Measurements from ENCODE around the gene KLF11.

The KLF11 gene

GRCh38 chr2:10042301-10043161 lies 819 bp upstream of the KLF11 start:
- H3K4me3 Mint-ChIP-seq, result peak overlapping the region; percentile 82 to 85
- peaks cover 17% of the 10 kb centered on the region for H3K27me3 Mint-ChIP-seq
- H3K9me3 Mint-ChIP-seq, result no peaks in the 10 kb centered on the region
- peaks cover 27% of the 10 kb centered on the region for H3K4me1 Mint-ChIP-seq
- DNase-seq (no peak), ATAC-seq (no peak)
- peak overlapping the region in 1 of 2 donors; percentile 88 for H3K27ac Mint-ChIP-seq

DNA sequence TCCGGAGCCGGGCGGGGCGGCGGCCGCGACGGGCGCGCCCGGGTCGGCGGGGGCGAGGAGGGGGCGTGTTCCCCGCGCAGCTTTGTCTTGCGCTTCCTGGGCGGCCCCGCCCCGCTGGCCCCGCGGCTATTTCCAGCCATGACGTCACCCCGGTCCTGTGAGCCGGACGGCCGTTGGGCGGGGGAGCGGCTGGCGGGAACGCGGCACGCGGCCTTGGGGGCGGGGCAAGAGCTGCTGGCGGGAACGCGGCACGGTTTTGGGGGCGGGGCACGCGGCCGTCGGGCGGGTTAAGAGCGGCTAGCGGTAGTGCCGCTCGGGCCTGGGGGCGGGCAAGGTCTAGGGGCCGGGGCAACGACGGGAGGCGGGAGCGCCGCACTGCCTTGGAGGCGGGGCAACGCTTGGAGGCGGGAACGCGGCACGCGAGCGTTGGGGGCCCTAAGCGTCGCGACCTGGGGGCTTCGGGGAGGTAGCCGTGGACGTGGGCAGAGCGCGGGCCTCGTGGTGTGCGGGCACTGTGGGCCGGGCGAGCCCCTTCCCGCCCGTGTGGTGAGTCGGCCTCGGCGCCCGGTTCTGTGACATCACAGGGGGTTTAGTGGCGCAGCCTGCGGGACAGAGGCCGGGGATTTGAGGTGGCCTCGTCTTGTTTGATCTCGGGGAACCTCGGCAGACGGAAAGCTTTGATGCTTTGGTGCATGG lies 704 bp downstream of the KLF11 start:
- peak; percentile 80 for ATAC-seq
- peak; percentile 85 to 92 for DNase-seq

DNA sequence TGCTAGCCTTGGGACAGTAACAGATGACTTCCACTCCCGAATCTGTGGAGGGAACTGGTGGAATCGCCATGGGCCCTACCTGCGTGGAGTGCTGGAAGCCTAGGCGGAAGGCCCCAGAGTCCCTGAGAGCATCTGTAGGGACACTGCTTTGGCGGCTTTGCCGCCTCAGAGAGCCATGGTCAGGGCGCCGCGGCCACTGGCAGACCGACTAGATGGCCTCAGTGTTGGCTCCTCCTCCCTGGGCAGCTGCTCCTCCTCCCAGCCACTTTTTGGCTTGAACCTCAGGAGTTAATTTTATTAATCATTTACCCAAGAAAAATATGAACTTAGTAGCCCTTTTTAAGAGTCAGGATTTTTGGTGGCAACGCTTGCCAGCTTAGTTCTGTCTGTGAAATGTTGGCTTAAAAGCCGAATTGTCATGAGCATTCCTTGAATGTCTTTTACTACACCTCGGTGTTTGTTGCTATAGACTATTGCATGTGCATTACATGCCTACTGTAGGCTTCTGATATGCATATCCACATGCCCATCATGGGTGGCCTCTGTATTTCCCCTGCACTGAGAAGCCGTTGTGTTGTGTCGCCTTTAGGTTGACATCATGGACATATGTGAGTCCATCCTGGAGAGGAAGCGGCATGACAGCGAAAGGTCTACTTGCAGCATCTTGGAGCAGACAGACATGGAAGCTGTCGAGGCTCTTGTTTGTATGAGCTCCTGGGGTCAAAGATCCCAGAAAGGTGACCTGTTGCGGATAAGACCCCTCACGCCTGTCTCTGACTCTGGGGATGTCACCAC lies 2.4 kb downstream of the KLF11 start:
- H3K27ac Mint-ChIP-seq, result no peak overlapping the region
- DNase-seq, result no peak
- peaks cover 17% of the 10 kb centered on the region for H3K27me3 Mint-ChIP-seq
- peaks cover 27% of the 10 kb centered on the region for H3K4me1 Mint-ChIP-seq
- no peaks in the 10 kb centered on the region for H3K9me3 Mint-ChIP-seq
- ATAC-seq, result no peak
- H3K4me3 Mint-ChIP-seq, result no peak overlapping the region

More for the DNA sequence above, 704 bp downstream of the KLF11 start:
- peaks cover 17% of the 10 kb centered on the region for H3K27me3 Mint-ChIP-seq
- H3K4me3 Mint-ChIP-seq, result peak overlapping the region; percentile 71 to 81
- H3K27ac Mint-ChIP-seq, result peak overlapping the region in 1 of 2 donors; percentile 80
- H3K9me3 Mint-ChIP-seq, result no peaks in the 10 kb centered on the region
- H3K4me1 Mint-ChIP-seq, result peaks cover 27% of the 10 kb centered on the region

- peaks cover 10% of the 10 kb centered on the region for H3K27me3 Mint-ChIP-seq
- no peak overlapping the region for H3K4me3 Mint-ChIP-seq
- H3K4me1 Mint-ChIP-seq, result peaks cover 27% of the 10 kb centered on the region
- ATAC-seq, result no peak
- no peak overlapping the region for H3K27ac Mint-ChIP-seq
- DNase-seq, result no peak
- H3K9me3 Mint-ChIP-seq, result no peaks in the 10 kb centered on the region
Measured at GRCh38 chr2:10046931-10047330, 3.6 kb downstream of the KLF11 start.

- Mint-ChIP-seq H3K27ac (no peak overlapping the region), H3K4me1 (peaks cover 20% of the 10 kb centered on the region), H3K4me3 (no peak overlapping the region), H3K27me3 (peaks cover under 1% of the 10 kb centered on the region), H3K9me3 (no peaks in the 10 kb centered on the region)
- no peak for DNase-seq
- no peak for ATAC-seq
Measured at GRCh38 chr2:10047616-10048500, 4.5 kb downstream of the KLF11 start.

DNA sequence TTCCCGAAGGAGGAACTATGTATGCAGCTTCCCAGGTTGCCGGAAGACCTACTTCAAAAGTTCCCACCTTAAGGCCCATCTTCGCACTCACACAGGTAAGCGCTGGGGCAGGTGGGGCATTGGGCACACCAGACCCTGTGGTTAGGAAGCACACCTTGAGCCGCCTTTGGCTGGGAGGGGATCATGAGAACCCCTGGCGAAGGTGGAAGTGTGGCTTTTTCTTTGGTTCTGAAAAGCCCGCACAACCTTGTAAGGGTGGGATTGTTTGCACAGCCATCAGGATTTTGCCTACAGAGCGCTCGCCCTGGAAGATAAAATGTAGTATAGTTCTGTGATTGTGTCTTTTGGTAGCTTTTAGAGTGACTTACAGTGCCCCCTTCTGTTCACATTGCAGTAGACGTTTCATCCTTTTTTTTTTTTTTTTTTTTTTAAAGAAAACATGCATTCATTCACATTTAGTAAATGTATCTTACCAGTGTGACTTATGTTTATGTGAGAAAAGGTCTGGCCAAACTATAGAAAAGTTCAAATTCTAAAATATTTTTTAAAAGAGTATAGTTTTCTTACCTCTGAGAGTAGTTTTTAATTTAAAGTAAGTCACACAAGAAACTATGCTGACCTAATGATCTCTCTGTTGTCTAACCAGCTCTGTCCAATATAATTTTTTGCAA lies 5.3 kb downstream of the KLF11 start:
- H3K4me3 Mint-ChIP-seq, result no peak overlapping the region
- DNase-seq (no peak), ATAC-seq (no peak)
- H3K27ac Mint-ChIP-seq, result no peak overlapping the region
- no peaks in the 10 kb centered on the region for H3K9me3 Mint-ChIP-seq
- peaks cover 19% of the 10 kb centered on the region for H3K4me1 Mint-ChIP-seq
- H3K27me3 Mint-ChIP-seq, result no peaks in the 10 kb centered on the region

- H3K4me3 Mint-ChIP-seq, result no peak overlapping the region
- peaks cover 6% of the 10 kb centered on the region for H3K4me1 Mint-ChIP-seq
Measured at GRCh38 chr2:10052216-10052615, 8.9 kb downstream of the KLF11 start.

GRCh38 chr2:10053351-10053750 lies 10.0 kb downstream of the KLF11 start:
- no peak overlapping the region for H3K4me3 Mint-ChIP-seq
- H3K4me1 Mint-ChIP-seq, result peaks cover 12% of the 10 kb centered on the region
- DNase-seq, result no peak
- no peak for ATAC-seq
- peaks cover 15% of the 10 kb centered on the region for H3K27me3 Mint-ChIP-seq
- H3K27ac Mint-ChIP-seq, result no peak overlapping the region
- H3K9me3 Mint-ChIP-seq, result no peaks in the 10 kb centered on the region

More at GRCh38 chr2:10052216-10052615, 8.9 kb downstream of the KLF11 start:
- H3K9me3 Mint-ChIP-seq, result no peaks in the 10 kb centered on the region
- H3K27ac Mint-ChIP-seq, result no peak overlapping the region
- DNase-seq (no peak), ATAC-seq (no peak)
- H3K27me3 Mint-ChIP-seq, result peaks cover 7% of the 10 kb centered on the region

GRCh38 chr2:10054424-10054823 lies 11.1 kb downstream of the KLF11 start:
- no peak overlapping the region for H3K27ac Mint-ChIP-seq
- H3K9me3 Mint-ChIP-seq, result no peaks in the 10 kb centered on the region
- no peak overlapping the region for H3K4me3 Mint-ChIP-seq

GRCh38 chr2:10054976-10055375 lies 11.6 kb downstream of the KLF11 start:
- no peak for DNase-seq
- peaks cover 12% of the 10 kb centered on the region for H3K4me1 Mint-ChIP-seq
- no peak overlapping the region for H3K27ac Mint-ChIP-seq
- H3K27me3 Mint-ChIP-seq, result peaks cover 15% of the 10 kb centered on the region
- ATAC-seq, result no peak
- no peak overlapping the region for H3K4me3 Mint-ChIP-seq
- no peaks in the 10 kb centered on the region for H3K9me3 Mint-ChIP-seq

More at GRCh38 chr2:10054424-10054823, 11.1 kb downstream of the KLF11 start:
- Mint-ChIP-seq H3K4me1 (peaks cover 12% of the 10 kb centered on the region), H3K27me3 (peaks cover 15% of the 10 kb centered on the region)
- no peak for ATAC-seq
- no peak for DNase-seq

DNA sequence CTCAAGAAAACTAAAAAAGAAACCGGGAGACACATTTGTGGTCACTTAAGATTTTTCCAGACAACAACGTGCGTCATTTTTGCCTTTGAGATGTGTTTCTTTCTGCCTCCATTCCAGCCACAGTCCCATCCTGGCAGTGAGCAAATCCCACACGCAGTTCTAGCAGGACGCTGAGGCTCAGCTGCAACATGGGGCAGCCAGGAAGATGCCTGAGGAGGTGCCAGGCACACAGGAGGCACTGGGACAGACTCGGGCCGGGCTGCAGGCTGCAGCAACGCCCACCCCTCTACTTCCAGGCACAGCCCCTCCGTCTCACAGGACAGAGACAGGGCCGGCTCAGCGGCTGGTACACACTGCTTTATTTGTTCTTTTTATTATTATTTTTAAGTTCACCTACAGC lies 13.1 kb downstream of the KLF11 start:
- Mint-ChIP-seq H3K4me1 (peaks cover 12% of the 10 kb centered on the region), H3K27ac (no peak overlapping the region), H3K27me3 (peaks cover 20% of the 10 kb centered on the region), H3K9me3 (no peaks in the 10 kb centered on the region), H3K4me3 (no peak overlapping the region)
- DNase-seq, result no peak
- ATAC-seq, result no peak

GRCh38 chr2:10057231-10058107 lies 14.1 kb downstream of the KLF11 start:
- Mint-ChIP-seq H3K9me3 (no peaks in the 10 kb centered on the region), H3K27me3 (peaks cover 23% of the 10 kb centered on the region), H3K27ac (peak overlapping the region in 1 of 2 donors; percentile 52), H3K4me1 (peaks cover 12% of the 10 kb centered on the region), H3K4me3 (peak overlapping the region; percentile 60 to 75)
- ATAC-seq (peak; percentile 78), DNase-seq (peak in 1 of 2 donors; percentile 57)

- H3K27me3 Mint-ChIP-seq, result peaks cover 23% of the 10 kb centered on the region
- no peak overlapping the region for H3K27ac Mint-ChIP-seq
- H3K4me1 Mint-ChIP-seq, result peaks cover 12% of the 10 kb centered on the region
- DNase-seq (no peak), ATAC-seq (peak; percentile 34)
- no peaks in the 10 kb centered on the region for H3K9me3 Mint-ChIP-seq
- H3K4me3 Mint-ChIP-seq, result no peak overlapping the region
Measured at GRCh38 chr2:10058251-10059015, 15.1 kb downstream of the KLF11 start.

All from stimulated activated naive CD8-positive, alpha-beta T cell treated with anti-CD3 and anti-CD28 coated beads, Interleukin-15, amount 100 ng/mL, for 72 hours (primary cell).